ENCODE results near the gene CABLES1.
A peak's percentile ranks its signal among the peaks of the same experiment; 100 is the strongest.
"Not testable (repeated sequence)": the region's sequence is repeated elsewhere in the genome, so short reads cannot be mapped to it uniquely, and the experiment has no call there.

CABLES1 gene

DNA sequence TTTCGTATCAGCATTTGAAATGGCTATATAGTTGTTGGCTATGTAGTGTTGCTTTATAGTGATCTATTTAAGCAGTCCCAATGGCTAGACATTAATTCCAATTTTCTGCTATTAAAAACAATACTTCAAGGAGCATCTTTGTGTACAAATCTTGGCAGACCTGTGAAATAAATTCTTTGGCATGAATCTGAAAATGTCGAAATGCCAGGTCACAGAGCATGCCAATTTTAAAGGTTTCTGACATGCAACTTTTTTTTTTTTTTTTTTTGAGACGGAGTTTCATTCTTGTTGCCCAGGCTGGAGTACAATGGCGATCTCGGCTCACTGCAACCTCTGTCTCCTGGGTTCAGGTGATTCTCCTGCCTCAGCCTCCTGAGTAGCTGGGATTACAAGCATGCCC lies 26.8 kb upstream of the CABLES1 start:
- no peak for DNase-seq (ENCODE audit: low read depth in 1 of 2, low spot score in 1 of 2)

DNA sequence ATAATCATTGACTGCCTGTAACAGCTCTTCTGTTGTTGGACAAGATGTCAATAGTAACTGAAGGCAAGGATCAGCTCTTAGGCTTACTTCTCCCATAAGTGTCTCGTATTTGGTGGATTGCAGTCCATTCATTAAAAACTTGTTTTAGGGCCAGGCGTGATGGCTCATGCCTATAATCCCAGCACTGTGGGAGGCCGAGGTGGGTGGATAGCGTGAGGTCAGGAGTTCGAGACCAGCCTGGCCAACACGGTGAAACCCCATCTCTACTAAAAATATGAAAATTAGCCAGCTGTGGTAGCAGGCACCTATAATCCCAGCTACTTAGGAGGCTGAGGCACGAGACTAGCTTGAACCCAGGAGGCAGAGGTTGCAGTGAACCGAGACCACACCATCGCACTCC lies 26.1 kb upstream of the CABLES1 start:
- not testable (repeated sequence) for DNase-seq (ENCODE audit: low read depth in 1 of 2, low spot score in 1 of 2)

DNA sequence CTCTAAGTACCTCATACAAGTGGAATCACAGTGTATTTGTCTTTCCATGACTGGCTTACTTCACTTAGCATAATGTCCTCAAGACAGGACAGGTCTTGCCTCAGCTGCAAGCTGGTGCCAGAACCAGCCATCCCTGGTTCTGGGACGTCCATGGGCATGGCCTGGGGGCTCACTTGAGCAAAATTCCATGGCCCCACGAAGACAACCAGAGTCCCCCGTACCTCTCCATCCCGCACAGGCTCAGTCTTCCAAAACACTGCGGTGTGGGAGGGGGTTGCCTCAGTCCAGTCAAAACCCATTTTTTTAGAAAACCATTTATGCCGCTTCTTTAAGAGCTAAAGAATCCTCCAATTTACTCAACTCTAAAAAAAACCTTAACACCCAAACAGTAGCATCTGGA lies 21.7 kb upstream of the CABLES1 start:
- no peak for DNase-seq (ENCODE audit: low read depth in 1 of 2, low spot score in 1 of 2)

DNA sequence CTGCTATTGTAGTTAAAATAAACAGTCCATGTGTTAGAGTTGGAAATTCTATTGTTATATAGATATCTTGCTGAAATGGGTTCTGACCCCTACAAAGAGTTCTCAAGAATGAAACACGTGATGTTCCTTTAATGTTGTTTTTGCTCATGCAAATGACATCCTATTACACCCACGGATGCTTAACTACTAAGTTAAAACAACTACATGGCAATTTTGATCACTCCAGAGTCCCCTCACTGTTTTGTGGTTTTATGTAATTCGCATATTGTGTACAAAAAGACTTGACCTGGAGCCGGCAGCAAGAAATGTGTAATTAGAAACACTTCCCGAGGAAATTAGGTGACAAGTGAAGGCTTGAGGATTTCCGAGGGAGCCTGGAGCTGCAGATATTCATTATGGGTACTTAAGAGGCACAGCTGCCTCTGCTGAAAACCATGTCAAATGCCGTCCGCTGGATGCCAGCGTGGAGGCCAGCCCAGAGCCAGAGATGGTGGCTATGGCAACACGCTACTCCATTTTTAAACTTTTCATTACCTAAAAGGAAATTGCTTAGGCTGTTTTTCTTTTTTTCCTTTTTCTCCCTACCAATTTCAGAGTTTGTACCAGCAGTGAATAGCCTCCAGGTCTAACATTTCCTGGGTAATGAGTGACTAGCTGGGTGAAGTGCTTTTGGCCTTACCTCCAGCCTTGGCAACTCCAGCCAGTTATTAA lies 21.0 kb upstream of the CABLES1 start:
- no peak for DNase-seq (ENCODE audit: low read depth in 1 of 2, low spot score in 1 of 2)

DNA sequence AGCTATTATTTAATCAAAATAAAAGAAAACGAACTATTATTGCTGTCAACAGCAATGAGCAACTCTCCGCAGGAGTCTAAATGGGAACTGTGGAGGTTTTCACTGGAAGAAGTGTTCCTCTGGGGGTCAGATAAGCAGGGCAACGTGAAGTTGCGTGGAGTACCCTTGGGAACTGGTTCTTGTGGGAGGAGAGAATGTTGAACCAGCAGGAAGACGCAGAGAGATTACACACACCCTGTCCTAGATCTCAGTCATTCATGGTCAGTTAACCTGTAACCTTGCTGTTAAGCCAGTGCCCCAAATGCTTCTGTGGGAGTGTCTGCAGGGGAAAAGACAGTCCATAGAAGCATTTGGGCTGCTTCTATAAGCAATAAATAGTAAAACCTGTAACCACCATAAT lies 20.4 kb upstream of the CABLES1 start:
- no peak for DNase-seq (ENCODE audit: low read depth in 1 of 2, low spot score in 1 of 2)

GRCh38 chr18:23115683-23116096 lies 19.6 kb upstream of the CABLES1 start:
- no peak for DNase-seq (ENCODE audit: low read depth in 1 of 2, low spot score in 1 of 2)

GRCh38 chr18:23121133-23121532 lies 14.2 kb upstream of the CABLES1 start:
- no peak for DNase-seq (ENCODE audit: low read depth in 1 of 2, low spot score in 1 of 2)

- DNase-seq (ENCODE audit: low read depth in 1 of 2, low spot score in 1 of 2), result no peak
Observed at GRCh38 chr18:23122334-23123229, 12.7 kb upstream of the CABLES1 start.

DNA sequence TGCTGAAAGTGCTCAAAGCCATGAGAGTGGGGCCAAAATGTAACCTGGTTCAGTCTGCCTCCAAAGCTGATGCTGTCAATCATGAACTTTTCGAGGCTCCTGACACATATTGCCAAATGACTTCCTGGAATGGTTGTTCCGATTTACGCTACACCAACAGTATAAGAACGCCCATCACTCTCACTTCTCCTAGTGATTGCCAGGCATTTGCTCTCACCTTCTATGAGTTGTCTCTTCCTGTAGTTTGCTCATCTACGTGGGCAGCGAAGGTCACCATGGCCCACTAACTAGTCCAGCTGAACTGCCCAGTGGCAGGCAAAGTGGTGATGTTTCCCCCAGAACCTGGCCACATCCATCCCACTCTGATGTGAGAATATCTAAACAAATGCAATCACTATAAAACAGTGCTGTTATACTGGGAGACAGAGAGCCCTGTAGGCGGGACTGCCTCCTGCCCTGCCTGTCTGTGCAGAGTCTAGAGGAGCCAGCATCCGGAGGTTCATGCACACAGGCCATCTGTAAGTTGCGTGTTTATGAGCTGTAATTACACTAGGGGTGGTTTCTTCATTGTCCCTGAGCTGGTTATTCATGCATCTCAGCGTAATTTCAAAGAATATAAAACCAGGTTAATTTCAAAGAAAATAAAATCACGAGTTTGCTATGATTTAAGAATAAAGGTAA lies 8.8 kb upstream of the CABLES1 start:
- no peak for DNase-seq (ENCODE audit: low read depth in 1 of 2, low spot score in 1 of 2)

DNA sequence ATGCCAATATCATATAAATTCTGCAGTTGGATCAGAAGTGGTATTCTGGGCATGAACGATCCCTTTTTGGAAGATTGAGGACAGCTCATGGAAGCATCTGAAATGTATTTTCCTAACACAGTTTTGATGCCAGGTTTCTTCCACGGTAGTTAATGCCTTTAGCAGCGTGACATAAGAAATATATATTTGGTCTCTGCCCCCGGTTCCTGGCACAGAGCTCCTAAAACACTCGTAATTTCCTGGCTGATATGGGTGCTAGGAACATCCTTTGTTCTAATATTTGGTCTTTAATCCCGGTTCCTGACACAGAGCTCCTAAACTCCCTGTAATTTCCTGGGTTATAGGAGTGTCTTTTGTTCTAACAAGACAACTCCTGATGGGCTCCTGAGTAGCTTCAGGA lies 8.2 kb upstream of the CABLES1 start:
- no peak for DNase-seq (ENCODE audit: low read depth in 1 of 2, low spot score in 1 of 2)

DNA sequence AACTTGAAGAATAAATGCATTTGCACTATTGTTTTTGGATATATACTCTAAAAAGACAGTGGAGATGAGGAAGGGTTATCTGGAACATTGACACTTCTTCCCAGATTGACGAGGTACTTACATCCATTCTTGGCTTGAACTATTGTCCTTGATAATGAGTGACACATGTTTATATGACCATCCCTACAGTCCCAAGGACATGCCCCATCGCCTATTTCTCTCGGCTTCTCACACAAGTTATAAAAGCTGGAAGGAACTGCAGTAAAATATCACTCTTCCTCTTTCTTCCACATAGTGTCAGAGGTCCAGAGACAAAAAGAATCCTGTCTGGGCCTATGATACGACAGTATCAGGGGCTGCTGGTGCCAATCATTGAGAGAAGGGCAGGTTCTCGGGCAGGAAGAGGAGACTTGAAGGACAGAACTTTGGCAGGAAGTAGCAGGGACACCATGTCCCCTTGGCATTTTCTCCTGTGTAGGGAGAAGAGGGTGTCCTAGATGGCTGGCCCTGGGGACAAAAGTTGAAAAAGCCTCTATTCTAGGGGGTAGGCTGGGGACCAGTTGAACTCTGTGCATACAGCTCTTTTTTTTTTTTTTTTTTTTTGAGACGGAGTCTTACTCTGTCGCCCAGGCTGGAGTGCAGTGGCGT lies 5.8 kb upstream of the CABLES1 start:
- no peak for DNase-seq (ENCODE audit: low read depth in 1 of 2, low spot score in 1 of 2)

- peak in 1 of 2 donors; percentile 13 for DNase-seq (ENCODE audit: low read depth in 1 of 2, low spot score in 1 of 2)
Observed at GRCh38 chr18:23131693-23132319, 3.5 kb upstream of the CABLES1 start.

GRCh38 chr18:23133860-23134779 lies 1.2 kb upstream of the CABLES1 start:
- DNase-seq (ENCODE audit: low read depth in 1 of 2, low spot score in 1 of 2), result no peak

DNA sequence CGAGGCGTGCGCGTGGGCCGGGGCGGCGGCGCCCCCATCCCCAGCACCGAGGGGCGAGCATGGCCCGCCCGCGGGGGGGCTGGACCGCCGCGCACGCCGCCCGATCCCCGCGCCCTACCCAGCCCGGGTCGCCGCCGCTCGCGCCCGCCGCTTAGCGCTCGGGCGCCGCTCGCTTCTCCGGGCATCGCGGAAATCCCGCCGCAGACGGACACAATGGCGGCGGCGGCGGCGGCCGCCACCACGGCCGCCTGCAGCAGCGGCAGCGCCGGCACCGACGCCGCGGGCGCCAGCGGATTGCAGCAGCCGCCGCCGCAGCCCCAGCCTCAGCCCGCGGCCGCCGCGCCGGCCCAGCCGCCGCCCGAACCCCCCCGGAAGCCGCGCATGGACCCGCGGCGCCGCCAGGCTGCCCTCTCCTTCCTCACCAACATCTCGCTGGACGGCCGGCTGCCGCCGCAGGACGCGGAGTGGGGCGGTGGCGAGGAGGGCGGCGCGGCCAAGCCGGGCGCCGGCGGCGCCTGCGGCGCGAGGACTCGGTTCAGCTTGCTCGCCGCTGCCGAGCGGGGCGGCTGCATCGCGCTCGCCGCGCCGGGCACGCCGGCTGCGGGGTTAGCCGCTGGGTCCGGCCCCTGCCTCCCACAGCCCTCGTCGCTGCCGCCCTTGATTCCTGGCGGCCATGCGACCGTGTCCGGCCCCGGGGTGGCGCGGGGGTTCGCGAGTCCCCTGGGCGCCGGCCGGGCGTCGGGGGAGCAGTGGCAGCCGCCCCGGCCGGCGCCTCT lies 453 bp downstream of the CABLES1 start:
- peak in 1 of 2 donors; percentile 3 for DNase-seq (ENCODE audit: low read depth in 1 of 2, low spot score in 1 of 2)

DNA sequence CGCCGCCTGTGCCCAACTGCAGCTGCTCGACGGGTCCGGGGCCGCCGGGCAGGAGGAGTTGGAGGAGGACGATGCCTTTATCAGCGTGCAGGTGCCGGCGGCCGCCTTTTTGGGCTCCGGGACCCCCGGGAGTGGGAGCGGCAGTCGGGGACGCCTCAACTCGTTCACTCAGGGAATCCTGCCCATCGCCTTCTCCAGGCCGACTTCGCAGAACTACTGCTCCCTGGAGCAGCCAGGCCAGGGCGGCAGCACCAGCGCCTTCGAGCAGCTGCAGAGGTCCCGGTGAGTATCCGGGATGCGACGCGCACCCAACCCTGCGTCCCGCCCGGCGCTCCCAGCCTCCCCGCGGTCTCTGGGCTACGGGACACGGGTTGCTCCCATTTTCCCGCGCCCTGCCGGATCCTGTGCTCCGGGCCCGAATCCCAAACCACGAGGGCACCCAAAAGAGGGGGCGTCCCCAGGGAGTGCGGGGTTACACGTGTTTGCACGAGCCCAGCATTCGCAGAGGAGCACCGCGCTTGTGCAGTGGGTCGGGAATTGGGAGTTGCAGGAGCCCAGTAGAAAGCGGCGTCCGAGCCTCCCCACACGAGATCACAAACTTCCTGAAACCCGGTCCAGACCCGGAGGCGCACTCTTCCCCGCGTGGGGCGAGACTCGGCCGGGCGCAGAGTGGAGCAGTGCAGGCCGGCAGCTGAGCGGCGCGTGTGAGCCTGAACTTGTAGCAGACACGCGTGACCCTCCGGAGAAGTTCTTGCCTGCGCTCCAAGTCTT lies 1.2 kb downstream of the CABLES1 start:
- DNase-seq (ENCODE audit: low read depth in 1 of 2, low spot score in 1 of 2), result no peak

- no peak for DNase-seq (ENCODE audit: low read depth in 1 of 2, low spot score in 1 of 2)
Observed at GRCh38 chr18:23137097-23137635, 1.9 kb downstream of the CABLES1 start.

GRCh38 chr18:23137788-23138216 lies 2.5 kb downstream of the CABLES1 start:
- DNase-seq (ENCODE audit: low read depth in 1 of 2, low spot score in 1 of 2), result no peak

GRCh38 chr18:23138471-23138870 lies 3.2 kb downstream of the CABLES1 start:
- no peak for DNase-seq (ENCODE audit: low read depth in 1 of 2, low spot score in 1 of 2)
